ENCODE data around the gene ATG3. TPM values are rescaled to one million over a fixed set of nuclear protein-coding genes. Genes with fewer than 3 reads are reported as not detected.
"Not testable (repeated sequence)": the region's sequence is repeated elsewhere in the genome, so short reads cannot be mapped to it uniquely, and the experiment has no call there.

The ATG3 gene
- total RNA-seq, 1 donor from 2014 or later: 41.0 TPM

DNA sequence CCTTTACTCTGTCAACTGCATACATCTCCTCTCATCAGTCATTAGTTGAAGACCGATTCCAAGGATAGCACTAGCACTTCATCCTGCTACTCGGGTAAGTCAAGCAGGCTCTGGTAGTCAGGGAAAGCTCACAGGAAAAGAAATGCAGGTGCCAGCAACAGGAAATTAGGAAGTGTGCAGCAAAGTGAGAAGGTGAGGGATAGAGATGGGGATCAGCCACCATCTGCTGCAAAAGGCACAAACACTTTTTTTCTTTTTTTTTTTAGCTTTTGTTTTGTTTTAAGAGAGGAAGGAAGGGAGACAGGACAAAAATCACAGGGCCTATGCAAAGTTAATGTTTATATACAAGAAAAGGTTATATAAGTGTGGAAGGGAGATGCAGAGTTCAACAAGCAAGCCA is 53.5 kb downstream of the ATG3 start:
- intact Hi-C loops (cut with DNase I): no loop called here
- no peak for DNase-seq (ENCODE audit: low spot score)

GRCh38 chr3:112505907-112506306 is 55.9 kb downstream of the ATG3 start:
- intact Hi-C loops (cut with DNase I): no loop called here
- DNase-seq (ENCODE audit: low spot score): no peak

GRCh38 chr3:112504123-112504522 is 57.6 kb downstream of the ATG3 start:
- intact Hi-C loops (cut with DNase I): no loop called here
- no peak for DNase-seq (ENCODE audit: low spot score)

DNA sequence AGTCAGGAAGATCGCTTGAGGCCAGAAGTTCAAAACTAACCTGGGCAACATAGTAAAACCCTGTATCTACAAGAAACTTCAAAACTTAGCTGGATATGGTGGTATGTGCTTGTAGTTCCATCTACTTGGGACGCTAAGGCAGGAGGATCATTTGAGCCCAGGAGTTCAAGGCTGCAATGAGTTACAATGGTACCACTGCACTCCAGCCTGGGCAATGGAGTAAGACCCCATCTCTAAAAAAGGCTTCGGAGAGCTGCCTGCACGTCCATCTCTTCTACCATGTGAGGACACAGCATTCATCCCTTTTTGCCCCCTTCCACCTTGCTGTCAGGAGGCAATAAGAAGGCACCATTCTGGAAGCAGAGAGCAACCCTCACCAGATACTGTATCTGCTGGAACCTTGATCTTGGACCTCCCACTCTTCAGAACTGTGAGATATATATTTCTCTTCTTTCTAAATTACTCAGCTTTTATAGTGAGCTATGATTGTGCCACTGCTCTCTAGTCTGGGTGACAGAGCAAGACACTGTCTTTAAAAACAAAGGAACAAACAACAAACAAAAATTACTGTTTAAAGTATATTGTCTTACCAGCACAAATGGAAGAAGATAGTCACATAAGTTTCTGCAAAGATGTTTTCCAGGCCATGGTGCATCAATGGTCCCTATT is 58.3 kb downstream of the ATG3 start:
- intact Hi-C loops (cut with DNase I): no loop called here
- DNase-seq (ENCODE audit: low spot score): no peak

DNA sequence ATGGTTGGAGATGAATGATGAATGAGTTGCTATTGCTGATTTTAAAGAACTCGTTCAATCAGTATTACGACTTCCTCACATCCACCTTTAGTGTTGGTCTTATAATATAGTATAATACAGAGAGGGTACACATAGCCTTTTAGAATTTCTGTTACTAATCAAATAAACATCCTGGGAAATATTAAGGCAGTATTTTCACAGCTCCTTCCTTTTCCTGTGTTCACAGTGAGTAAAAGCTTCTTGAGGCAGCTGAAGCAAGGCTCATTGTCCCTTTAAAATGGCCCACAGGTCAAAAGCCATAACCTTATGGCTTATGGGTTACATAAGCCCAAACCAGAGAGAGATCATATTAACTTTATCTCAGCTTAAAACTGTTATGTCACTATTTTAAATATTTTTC is 61.1 kb downstream of the ATG3 start:
- DNase-seq (ENCODE audit: low spot score): no peak
- intact Hi-C loops (cut with DNase I): no loop called here

DNA sequence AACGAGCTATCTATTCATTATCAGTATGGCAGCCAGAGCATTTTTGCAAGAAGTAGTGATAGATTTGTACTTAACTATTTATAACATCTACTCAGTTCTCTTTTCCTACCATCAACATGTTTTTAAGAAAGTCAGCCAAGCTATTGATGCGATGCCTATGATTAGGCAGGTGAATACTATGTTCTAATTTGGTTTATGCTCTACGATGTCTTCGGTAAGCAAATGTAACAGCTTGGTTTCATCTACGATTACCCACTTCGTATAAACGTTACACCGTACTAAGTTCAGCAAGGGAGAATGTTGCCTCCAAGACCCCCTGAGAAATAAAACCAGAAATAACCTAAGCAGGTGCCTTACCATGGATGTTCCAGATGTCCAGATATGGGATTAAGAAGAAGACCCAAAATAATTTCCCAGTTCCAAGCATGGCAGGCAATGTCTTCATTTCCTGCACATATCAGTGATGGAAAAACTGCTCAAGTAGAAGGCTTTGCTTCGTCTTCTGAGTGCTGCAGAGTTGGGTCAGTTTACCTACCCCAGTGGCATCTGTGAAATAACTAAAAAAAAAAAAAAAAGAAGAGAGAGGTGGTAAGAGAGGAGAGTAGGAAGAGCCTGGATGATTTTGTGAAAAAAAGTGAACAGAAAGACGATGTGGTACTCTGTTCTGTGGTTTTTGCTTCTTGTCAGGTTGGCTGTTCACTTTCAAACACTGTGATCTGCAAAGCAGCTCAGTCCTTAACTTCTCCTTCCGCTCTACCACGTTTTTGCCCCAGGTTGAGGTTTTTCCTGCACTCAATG is 62.6 kb downstream of the ATG3 start, which contains the start of gene BTLA:
TSS of gene BTLA (minus strand) at position 559 of the 798 bp plus-strand sequence. CDS start at position 445, 114 bp downstream.
- intact Hi-C loops (cut with DNase I): no loop called here
- no peak for DNase-seq (ENCODE audit: low spot score)

DNA sequence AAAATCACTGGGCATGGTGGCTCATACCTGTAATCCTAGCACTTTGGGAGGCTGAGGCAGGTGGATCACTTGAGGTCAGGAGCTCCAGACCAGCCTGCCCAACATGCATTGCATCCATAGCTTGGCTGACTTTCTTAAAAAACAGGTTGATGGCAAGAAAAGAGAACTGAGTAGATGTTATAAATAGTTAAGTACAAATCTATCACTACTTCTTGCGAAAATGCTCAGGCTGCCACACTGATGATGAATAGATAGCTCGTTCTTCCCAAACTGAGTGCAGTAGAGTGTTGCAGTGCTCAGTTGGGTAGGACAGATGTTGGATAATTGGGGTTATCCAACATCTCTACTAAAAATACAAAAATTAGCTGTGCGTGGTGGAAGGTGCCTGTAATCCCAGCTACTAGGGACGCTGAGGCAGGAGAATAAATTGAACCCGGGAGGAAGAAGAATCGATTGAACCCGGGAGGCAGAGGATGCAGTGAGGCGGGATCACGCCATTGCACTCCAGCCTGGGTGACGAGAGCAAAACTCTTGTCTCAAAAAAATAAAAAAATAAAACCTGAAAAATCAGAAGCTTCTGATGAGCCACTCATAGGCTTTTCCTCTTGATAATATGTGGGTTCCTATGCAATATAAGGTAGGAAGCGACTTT is 63.7 kb downstream of the ATG3 start:
- no peak for DNase-seq (ENCODE audit: low spot score)
- intact Hi-C loops (cut with DNase I): no loop called here

- intact Hi-C loops (cut with DNase I): no loop called here
- DNase-seq (ENCODE audit: low spot score): no peak
These were observed 65.2 kb downstream of the ATG3 start for GRCh38 chr3:112496366-112497067.

- intact Hi-C loops (cut with DNase I); DNase-seq (ENCODE audit: low spot score): not testable (repeated sequence)
These were observed 67.4 kb downstream of the ATG3 start for GRCh38 chr3:112494448-112494767.

DNA sequence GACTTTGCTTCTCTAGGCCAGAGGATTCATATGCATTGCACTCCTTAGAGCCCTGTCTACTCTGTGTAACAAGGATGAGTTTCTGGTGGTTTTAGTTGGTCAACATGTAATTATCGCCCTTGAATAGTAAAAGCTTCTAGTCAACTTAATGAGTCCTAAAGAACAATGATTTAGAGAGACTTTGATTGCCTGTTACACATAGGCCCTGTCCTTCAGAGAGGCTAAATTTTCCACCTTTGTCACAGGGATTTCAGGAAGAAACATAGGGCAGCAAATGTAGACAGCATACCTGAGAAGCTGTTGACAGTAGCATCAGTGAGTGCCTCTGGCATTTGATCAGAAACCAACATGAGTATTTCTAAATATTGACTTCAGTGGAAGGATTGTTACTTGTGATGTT is 69.6 kb downstream of the ATG3 start:
- intact Hi-C loops (cut with DNase I): no loop called here
- no peak for DNase-seq (ENCODE audit: low spot score)

- intact Hi-C loops (cut with DNase I): no loop called here
These were observed 70.4 kb downstream of the ATG3 start for GRCh38 chr3:112491373-112491772.

GRCh38 chr3:112489674-112490479 is 71.9 kb downstream of the ATG3 start:
- DNase-seq (ENCODE audit: low spot score): no peak
- intact Hi-C loops (cut with DNase I): no loop called here

More at GRCh38 chr3:112491373-112491772, 70.4 kb downstream of the ATG3 start:
- DNase-seq (ENCODE audit: low spot score): no peak

DNA sequence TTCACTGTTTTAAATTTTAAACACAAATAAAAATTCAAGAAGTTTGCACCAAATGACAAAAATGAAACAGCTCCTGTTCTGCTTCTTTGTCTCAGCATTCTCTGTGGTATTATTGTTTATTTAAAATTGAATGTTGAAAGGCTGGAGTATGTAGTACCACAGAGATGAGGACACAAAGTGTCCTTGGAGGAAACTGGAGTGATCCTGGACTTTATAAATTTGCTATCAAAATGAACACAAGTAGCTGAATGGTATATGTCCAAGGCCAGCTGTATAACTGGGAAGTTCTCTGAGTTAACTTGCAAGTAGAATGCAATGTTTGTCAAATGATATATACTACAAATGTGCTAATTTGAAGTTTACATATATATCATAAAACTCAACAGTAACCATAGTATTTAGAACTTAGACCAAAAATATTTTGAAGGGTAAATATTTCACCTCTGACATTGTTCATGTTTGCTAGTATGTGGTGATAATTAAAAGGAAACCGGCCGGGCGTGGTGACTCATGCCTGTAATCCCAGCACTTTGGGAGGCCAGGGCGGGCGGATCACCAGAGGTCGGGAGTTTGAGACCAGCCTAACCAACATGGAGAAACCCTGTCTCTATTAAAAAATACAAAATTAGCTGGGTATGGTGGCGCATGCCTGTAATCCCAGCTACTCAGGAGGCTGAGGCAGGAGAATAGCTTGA is 74.8 kb downstream of the ATG3 start:
- no peak for DNase-seq (ENCODE audit: low spot score)
- intact Hi-C loops (cut with DNase I): no loop called here

DNA sequence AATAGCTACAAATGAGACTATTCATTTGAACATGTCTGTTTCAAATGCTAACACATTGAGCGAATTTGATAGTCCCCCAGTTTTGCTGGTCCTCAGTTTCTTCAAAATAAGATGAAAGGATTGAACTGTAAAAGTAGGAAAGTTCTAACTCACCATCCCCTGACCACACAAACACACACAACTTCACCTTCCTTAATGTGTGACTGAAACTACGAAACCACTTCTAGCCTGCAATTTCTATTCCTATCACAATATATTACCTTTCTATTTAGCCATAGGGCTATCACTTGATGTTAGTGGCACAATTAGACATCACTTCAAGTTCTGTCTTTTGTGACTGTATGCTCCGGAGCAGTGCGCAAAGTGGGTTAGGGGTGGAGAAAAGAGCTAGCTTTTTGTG is 77.4 kb downstream of the ATG3 start:
- intact Hi-C loops (cut with DNase I): no loop called here
- no peak for DNase-seq (ENCODE audit: low spot score)

- intact Hi-C loops (cut with DNase I): no loop called here
These were observed 79.1 kb downstream of the ATG3 start for GRCh38 chr3:112482675-112483074.

More at GRCh38 chr3:112482675-112483074, 79.1 kb downstream of the ATG3 start:
- DNase-seq (ENCODE audit: low spot score): no peak
